22Rv1 (cell line): ENCODE measurements around the gene IDH2.
A peak's percentile ranks its signal among the peaks of the same experiment; 100 is the strongest.

ENCODE experiments used
- H3K27ac ChIP-seq: fragments of 450-650 bp; 2 replicates; pipeline ENCODE4 v1.5.1; 2017
- ZFX ChIP-seq: fragments of 450-650 bp; IDR thresholded peaks from 2 replicates; pipeline ENCODE4 v1.6.1; 2017; ENCODE audit warnings: antibody characterized with exemption, borderline replicate concordance
- TF ChIP-seq, protein P1 (sequence below): fragments of 450-650 bp; IDR thresholded peaks from 2 replicates; pipeline ENCODE4 v1.5.1; 2017; ENCODE audit warnings: mild to moderate bottlenecking

IDH2 gene

DNA sequence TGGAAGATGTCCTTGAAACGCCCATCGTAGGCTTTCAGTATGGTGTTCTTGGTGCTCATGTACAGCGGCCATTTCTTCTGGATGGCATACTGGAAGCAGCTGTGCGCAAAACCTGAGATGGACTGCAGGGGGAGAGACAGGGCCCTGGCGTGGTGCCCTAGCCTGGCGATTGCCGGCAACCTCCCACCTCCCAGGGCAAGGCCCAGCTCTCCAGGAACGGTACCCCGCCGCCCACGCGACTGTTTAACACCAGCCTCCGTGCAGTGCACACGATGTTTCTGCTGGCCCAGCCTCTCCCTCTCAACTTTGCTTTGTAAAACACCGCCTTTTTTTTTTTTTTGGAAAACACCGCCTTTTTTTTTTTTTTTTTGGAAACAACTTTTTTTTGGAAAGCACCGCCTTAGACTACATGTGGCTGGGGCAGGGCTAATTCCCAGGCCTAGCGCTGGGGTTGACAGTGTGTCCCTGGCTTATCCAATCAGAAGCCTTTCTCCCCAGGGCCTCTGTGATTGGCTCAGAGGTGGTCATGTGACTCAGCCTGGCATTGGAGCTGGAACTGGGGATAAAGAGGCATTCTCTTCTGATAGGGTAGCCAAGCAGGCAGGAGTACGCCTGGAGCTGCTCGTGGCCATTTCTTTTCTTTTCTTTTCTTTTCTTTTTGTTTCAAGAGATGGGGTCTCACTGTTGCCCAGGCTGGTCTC is 14.7 kb downstream of the IDH2 start:
- no peak for TF ChIP-seq ZFX
- TF ChIP-seq, protein P1, sequence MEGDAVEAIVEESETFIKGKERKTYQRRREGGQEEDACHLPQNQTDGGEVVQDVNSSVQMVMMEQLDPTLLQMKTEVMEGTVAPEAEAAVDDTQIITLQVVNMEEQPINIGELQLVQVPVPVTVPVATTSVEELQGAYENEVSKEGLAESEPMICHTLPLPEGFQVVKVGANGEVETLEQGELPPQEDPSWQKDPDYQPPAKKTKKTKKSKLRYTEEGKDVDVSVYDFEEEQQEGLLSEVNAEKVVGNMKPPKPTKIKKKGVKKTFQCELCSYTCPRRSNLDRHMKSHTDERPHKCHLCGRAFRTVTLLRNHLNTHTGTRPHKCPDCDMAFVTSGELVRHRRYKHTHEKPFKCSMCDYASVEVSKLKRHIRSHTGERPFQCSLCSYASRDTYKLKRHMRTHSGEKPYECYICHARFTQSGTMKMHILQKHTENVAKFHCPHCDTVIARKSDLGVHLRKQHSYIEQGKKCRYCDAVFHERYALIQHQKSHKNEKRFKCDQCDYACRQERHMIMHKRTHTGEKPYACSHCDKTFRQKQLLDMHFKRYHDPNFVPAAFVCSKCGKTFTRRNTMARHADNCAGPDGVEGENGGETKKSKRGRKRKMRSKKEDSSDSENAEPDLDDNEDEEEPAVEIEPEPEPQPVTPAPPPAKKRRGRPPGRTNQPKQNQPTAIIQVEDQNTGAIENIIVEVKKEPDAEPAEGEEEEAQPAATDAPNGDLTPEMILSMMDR = no peak
- peak overlapping the region; percentile 61 for H3K27ac ChIP-seq

DNA sequence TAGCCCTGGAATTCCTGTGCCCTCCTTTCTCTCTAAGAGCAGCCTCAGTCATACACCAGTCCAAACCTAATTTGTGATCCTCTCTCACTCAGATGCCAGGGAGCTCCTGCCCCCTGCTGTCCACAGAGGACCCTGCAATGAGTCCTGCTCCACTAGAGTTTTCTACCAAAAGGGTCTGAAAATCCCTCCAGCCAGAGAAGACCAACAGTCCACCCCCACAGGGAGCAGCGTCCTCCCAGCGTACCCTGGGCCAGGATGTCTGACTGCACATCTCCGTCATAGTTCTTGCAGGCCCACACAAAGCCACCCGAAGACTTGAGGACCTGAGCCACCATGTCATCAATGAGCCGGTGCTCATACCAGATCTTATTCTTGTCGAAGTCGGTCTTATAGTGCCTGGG is 15.4 kb downstream of the IDH2 start:
- TF ChIP-seq ZFX = no peak
- TF ChIP-seq, protein P1 = peak; percentile 82
- peak overlapping the region; percentile 61 for H3K27ac ChIP-seq

DNA sequence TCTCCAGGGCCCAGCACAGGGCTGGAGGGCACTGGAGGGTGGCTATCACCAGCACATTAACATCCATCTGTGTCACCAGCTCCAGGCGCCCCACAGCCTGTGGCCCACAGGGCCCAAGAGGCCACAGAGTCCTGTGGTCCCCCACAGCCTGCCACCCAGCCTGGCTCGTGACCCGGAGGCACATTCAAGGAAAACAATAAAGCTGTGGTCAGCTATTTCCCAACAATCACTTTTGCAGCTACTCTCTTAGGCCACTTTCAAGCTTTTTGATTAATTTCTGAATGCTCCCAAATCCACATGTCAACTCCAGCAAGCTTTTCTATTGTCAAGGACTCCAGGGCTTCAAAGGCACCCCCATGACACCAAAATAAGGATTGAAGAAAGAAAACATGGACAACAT is 16.7 kb downstream of the IDH2 start:
- H3K27ac ChIP-seq = no peak overlapping the region
- no peak for TF ChIP-seq ZFX
- TF ChIP-seq, protein P1 = no peak

DNA sequence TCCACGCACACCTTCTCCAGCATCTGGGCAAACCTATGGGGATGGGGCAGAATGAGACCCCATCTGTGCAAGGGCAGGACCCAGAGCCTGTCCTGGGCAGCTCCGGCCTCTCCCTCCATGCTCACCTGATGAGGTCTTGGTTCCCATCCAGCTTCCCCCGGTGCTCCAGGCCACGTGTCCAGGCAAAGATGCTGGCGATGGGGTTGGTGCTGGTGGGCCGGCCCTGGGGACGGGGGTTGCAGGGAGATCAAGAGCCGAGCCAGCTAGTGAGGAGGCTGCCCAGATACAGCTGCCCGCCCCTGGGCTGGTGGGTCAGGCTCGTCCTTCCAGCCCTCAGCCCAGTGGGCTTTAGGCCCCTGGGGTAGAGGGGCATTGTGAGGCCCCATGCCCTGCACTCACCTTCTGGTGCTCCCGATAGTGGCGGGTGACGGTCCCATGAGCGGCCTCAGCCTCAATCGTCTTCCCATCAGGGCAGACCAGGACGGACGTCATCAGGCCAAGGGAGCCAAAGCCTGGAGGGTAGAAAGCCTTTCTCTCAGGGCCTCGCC is 17.3 kb downstream of the IDH2 start:
- TF ChIP-seq ZFX = no peak
- TF ChIP-seq, protein P1 = no peak
- H3K27ac ChIP-seq = no peak overlapping the region

DNA sequence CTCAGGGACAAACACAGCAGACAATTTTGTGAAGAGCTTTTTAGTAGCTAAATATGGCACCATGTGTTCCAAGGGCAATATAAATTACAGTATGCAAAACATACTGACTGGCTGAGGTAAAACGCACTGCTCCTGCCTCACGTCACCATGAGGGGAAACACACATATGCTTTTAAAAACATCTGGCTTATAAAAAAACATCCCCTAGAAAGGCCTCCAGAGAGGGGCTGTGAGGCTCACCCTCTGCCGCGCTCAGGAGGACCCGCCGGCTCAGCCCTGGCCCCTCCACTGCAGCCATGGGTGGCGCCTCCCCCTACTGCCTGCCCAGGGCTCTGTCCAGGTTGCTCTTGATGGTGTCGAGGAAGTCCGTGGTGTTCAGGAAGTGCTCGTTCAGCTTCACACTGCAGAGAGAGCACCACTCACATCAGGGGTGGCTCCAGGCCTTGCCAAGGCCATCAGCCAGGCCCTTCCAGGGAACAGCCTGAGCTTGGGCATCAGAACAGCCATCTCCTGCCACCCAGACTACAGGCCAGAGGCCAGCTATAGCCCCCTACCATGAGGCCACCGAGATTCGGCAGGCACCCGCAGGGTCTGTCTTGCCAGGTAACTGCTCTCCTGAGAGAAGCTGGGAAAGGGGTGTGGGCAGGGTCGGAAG is 18.2 kb downstream of the IDH2 start:
- TF ChIP-seq, protein P1 = no peak
- no peak for TF ChIP-seq ZFX
- no peak overlapping the region for H3K27ac ChIP-seq

DNA sequence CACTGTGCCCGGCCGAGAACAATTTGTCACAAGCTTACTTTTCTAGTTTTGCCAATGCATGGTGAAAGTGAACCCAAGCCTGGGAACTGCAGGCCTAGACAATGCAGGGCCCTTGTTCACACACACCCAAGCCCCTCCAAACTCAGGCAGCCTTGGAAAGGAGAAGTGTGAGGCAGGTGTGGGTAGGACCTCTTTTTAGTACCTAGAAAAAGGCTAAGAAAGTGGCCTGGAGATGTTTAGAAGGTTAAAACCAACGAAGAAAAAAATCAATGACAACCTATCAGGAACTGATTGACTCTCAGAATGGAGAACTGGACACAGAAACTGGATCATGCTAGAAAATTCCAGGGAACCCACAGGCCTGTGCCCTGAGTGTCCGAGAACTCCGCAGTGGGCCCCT is 18.8 kb downstream of the IDH2 start:
- H3K27ac ChIP-seq = no peak overlapping the region
- no peak for TF ChIP-seq ZFX

DNA sequence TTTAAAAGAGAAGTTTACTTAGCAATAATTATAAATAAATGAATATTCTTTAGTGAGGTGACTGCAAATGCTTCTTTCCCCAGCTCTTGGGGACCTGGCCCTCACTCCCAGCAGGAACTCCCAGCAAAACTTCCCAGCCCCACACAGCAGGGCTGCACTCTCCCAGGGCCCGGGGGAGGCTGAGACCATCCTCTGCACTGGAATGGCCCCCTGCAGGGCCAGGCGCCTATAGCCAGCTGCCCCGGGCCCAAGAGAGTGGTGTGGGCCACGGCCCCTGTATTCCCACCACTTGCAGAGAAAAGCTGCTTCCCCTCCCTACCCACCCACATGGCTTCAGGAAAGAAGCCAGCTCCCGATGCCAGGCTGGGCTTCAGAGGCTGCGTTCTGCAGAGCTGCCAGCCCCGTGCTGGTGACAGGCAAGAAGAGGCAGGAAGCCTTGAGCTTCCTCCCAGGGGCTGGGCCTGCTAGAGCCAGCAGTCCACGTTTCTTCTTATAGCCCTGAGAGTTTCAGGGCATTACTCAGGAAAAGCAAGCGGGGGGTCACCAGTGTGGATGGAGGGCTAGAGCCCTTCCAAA is 20.0 kb downstream of the IDH2 start:
- no peak overlapping the region for H3K27ac ChIP-seq
- TF ChIP-seq, protein P1 = no peak
- no peak for TF ChIP-seq ZFX
